Gastroesophageal sphincter (tissue), 4 donors: Measurements from ENCODE around the gene BID. TPM values are rescaled to one million over a fixed set of nuclear protein-coding genes. Genes with fewer than 3 reads are reported as not detected.

ENCODE experiments used
- ATAC-seq: fragments of 150-250 bp; one replicate; pipeline ENCODE4 v1.9.1; 2016; ENCODE audit warnings: mild to moderate bottlenecking, moderate library complexity
- H3K27ac ChIP-seq, 4 donors: fragments of 200-600 bp; sonication (generic) in 3 of 4; 1 replicate in 3 of 4; 2 replicates in 1 of 4; pipeline ENCODE4 v1.5.1; 2016 to 2019
- H3K27me3 ChIP-seq: fragments of 200-600 bp; sonication (generic); one replicate; pipeline ENCODE4 v1.5.1; 2019
- H3K36me3 ChIP-seq, 2 donors: fragments of 200-600 bp; sonication (generic); one replicate each; pipeline ENCODE4 v1.5.1; 2019; ENCODE audit warnings: control low read depth in 1 of 2
- H3K4me1 ChIP-seq, 3 donors: fragments of 200-600 bp; sonication (generic); 1 replicate in 2 of 3; 2 replicates in 1 of 3; pipeline ENCODE4 v1.5.1; 2016 to 2019; ENCODE audit warnings: control low read depth in 2 of 3
- H3K4me3 ChIP-seq, 2 donors: fragments of 200-600 bp; sonication (generic); one replicate each; pipeline ENCODE4 v1.5.1; 2019; ENCODE audit warnings: mild to moderate bottlenecking in 1 of 2, moderate library complexity in 1 of 2
- H3K9me3 ChIP-seq, 3 donors: fragments of 200-600 bp; sonication (generic); one replicate each; pipeline ENCODE4 v1.5.1; 2017 to 2019; ENCODE audit warnings: control low read depth in 2 of 3
- EP300 ChIP-seq: sonication (generic); formaldehyde crosslinking; IDR thresholded peaks from one replicate; pipeline ENCODE4 v1.6.1; 2017; ENCODE audit warnings: antibody characterized with exemption, mild to moderate bottlenecking
- POLR2A ChIP-seq, 2 donors: fragments of 450-650 bp; IDR thresholded peaks; one replicate each; pipeline ENCODE4 v1.6.1; 2017; ENCODE audit warnings: antibody characterized with exemption in 2 of 2, mild to moderate bottlenecking in 2 of 2, moderate library complexity in 1 of 2
- POLR2AphosphoS5 ChIP-seq: sonication (generic); formaldehyde crosslinking; IDR thresholded peaks from one replicate; pipeline ENCODE4 v1.6.1; 2017; ENCODE audit warnings: antibody characterized with exemption
- WGBS, 2 donors: methylation state at CpG; one replicate each; pipeline ENCODE4 v1.1.5; 2018; ENCODE audit warnings: low coverage in 1 of 2; 5-methylcytosine and 5-hydroxymethylcytosine counted together
- total RNA-seq, 4 donors: library from RNA; depleted of rRNA; stranded (reverse); fragments of >200 nt; gene quantifications; one replicate each; pipeline ENCODE4 v1.1.0, GENCODE V29; 2016
- TF ChIP-seq, protein P1 (sequence below), 4 experiments: fragments of 200-600 bp in 2 of 4; fragments of 450-650 bp in 2 of 4; sonication (generic) in 1 of 4; IDR thresholded peaks; one replicate each; pipeline ENCODE4 v1.5.1; 2017 to 2019; ENCODE audit warnings: antibody characterized with exemption in 4 of 4, mild to moderate bottlenecking in 2 of 4, moderate library complexity in 2 of 4

BID gene
- total RNA-seq, 4 donors from 2014 or later: 5.9 to 34.5 (median 21.4) TPM

DNA sequence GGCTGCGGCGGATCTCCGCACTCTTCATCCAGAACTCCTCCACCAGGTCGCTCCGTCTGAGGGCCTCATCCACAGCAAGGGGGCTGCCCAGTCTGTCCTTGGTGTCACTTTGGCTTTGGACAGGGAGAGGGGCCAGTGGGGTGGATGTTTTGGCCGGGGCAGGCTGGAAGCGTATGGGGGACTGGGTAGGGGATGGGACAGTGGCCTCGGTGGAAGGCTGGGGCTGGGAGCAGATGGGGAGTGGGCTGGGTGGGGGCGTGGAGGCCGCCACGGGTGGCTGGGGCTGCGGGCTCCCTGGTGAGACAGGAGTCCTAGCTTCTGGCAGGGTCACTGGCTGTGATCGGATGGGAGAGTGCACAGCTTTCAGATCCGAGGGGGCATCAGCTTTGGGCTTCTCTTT is 44.4 kb upstream of the BID start:
- Histone ChIP-seq H3K9me3 (no peaks in the 10 kb centered on the region), H3K4me3 (no peak overlapping the region), H3K4me1 (no peaks in the 10 kb centered on the region), H3K27me3 (no peaks in the 10 kb centered on the region), H3K36me3 (peaks cover 0 to 92% of the 10 kb centered on the region in 2 donors), H3K27ac (no peak overlapping the region)
- TF ChIP-seq EP300 (no peak), POLR2A (IDR thresholded peaks at IDR 0.05) (no peak)
- TF ChIP-seq, protein P1, sequence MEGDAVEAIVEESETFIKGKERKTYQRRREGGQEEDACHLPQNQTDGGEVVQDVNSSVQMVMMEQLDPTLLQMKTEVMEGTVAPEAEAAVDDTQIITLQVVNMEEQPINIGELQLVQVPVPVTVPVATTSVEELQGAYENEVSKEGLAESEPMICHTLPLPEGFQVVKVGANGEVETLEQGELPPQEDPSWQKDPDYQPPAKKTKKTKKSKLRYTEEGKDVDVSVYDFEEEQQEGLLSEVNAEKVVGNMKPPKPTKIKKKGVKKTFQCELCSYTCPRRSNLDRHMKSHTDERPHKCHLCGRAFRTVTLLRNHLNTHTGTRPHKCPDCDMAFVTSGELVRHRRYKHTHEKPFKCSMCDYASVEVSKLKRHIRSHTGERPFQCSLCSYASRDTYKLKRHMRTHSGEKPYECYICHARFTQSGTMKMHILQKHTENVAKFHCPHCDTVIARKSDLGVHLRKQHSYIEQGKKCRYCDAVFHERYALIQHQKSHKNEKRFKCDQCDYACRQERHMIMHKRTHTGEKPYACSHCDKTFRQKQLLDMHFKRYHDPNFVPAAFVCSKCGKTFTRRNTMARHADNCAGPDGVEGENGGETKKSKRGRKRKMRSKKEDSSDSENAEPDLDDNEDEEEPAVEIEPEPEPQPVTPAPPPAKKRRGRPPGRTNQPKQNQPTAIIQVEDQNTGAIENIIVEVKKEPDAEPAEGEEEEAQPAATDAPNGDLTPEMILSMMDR (IDR thresholded peaks at IDR 0.05): no peak
- WGBS, 2 donors: 75% methylated on average over 6 of the region's 14 CpGs; no CpG with 5 or more reads in 1 of the 2 donors
- ATAC-seq: no peak

DNA sequence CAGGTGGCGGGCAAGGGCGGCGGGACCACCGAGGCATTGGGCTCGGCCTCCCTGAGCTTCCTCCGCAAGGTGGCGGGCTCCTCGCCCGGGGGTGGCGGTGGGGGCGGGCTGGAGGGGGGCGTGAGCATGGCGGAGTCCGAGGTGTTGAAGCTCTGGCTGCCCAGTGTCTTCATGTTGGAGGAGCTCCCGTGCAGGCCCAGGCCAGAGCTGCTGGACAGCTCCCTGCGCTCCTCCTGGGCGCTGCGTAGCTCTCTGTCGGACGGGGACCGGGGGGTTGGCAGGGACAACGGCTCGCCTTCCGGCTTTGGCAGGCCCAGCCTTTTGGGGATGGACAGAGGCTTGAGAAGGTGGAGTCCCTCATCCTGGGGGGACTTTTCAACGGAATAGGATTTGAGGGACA is 43.9 kb upstream of the BID start:
- Histone ChIP-seq H3K4me3 (no peak overlapping the region), H3K9me3 (no peaks in the 10 kb centered on the region), H3K36me3 (peaks cover 0 to 96% of the 10 kb centered on the region in 2 donors), H3K27ac (no peak overlapping the region), H3K4me1 (no peaks in the 10 kb centered on the region), H3K27me3 (no peaks in the 10 kb centered on the region)
- TF ChIP-seq POLR2A (IDR thresholded peaks at IDR 0.05) (no peak), EP300 (no peak), POLR2AphosphoS5 (no peak)
- TF ChIP-seq, protein P1 (IDR thresholded peaks at IDR 0.05): no peak
- no CpG with 5 or more reads among the region's 25 CpGs for WGBS, 2 donors
- ATAC-seq: no peak

DNA sequence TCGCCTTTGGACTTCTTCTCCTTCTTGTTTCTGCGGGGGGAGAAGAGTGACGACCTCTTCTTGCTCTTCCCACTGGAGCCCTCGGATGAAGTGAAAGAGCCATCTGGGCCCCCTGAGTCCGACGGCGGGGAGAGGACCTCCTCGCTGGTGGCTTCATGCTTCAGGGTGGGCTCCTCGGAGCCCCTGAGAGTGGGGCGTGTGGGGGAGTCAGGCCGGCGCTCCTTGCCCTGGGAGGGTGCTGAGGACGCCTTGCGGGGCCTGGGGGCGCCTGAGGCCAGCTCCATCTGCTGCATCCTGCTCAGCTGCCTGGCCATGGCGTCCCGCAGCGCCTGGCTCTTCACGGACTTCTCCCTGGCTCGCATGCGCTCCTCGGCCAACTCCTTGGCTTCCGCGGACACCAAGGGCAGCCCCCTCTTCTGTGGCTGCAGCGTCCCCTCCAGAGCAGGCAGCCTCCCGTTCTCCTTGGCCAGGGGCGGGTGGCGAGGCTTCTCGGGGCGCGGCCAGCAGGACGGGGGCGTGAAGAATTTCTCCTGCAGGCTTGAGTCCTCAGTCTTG is 43.3 kb upstream of the BID start:
- Histone ChIP-seq H3K9me3 (no peaks in the 10 kb centered on the region), H3K4me1 (no peaks in the 10 kb centered on the region), H3K4me3 (no peak overlapping the region), H3K27ac (no peak overlapping the region), H3K27me3 (no peaks in the 10 kb centered on the region), H3K36me3 (peaks cover 0 to 96% of the 10 kb centered on the region in 2 donors)
- ATAC-seq: no peak
- TF ChIP-seq POLR2A (IDR thresholded peaks at IDR 0.05): no peak
- no peak for TF ChIP-seq POLR2AphosphoS5
- TF ChIP-seq, protein P1 (IDR thresholded peaks at IDR 0.05): no peak
- no peak for TF ChIP-seq EP300
- no CpG with 5 or more reads among the region's 33 CpGs for WGBS, 2 donors

DNA sequence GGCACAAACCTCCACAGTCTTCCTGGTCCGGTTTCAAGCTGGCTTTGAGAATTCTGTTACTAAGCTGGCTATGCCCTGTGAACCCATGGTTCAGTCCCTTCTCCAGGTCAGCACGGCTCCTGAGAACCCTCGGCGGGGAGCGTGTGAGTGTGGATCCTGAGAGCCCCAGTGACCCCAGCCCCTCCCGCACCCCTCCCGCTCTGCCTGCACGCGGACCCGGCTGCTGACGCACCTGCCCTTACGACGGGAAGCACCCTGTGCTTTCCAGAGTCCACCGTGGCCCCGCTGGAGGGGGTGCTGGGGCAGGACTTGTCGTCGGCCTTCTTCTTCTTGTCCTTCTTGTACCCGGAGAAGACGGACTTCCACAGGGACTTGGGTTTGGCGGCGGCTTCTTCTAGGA is 42.8 kb upstream of the BID start:
- TF ChIP-seq, protein P1 (IDR thresholded peaks at IDR 0.05): no peak
- H3K36me3 ChIP-seq: peaks cover 0 to 96% of the 10 kb centered on the region in 2 donors

DNA sequence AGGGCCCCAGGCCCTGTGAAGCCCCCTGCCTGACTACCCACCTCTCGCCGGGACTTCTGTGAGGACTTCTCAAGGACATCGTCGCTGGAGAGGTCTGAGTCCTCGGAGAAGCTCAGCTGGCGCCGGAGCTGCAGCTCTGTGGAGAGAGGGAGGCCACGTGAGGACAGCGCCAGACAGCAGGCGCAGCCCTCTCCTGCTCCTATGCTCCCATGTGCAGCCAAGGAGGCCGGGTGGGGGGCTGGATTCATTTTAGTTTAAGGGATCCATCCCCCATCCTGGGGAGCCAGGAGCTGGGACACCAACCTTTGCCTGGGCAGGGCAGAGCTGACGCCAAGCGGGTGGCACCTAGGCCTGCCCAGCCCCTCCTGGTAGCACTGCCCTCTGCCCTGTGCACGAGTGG is 42.4 kb upstream of the BID start:
- Histone ChIP-seq H3K27ac (no peak overlapping the region), H3K27me3 (no peaks in the 10 kb centered on the region), H3K36me3 (peaks cover 0 to 96% of the 10 kb centered on the region in 2 donors), H3K4me1 (no peaks in the 10 kb centered on the region), H3K4me3 (no peak overlapping the region), H3K9me3 (no peaks in the 10 kb centered on the region)
- WGBS, 2 donors: 20% methylated on average over 1 of the region's 14 CpGs; no CpG with 5 or more reads in 1 of the 2 donors
- ATAC-seq: no peak
- TF ChIP-seq EP300: no peak
- TF ChIP-seq POLR2A (IDR thresholded peaks at IDR 0.05): no peak
- no peak for TF ChIP-seq POLR2AphosphoS5
- TF ChIP-seq, protein P1 (IDR thresholded peaks at IDR 0.05): no peak

More for the DNA sequence above, 42.8 kb upstream of the BID start:
- Histone ChIP-seq H3K4me1 (no peaks in the 10 kb centered on the region), H3K27ac (no peak overlapping the region), H3K27me3 (no peaks in the 10 kb centered on the region), H3K4me3 (no peak overlapping the region), H3K9me3 (no peaks in the 10 kb centered on the region)
- ATAC-seq: no peak
- 100% methylated on average over 2 of the region's 21 CpGs; no CpG with 5 or more reads in 1 of the 2 donors for WGBS, 2 donors
